B cell (primary cell): ENCODE measurements around the gene WDR36. TPM values are rescaled to one million over a fixed set of nuclear protein-coding genes. Genes with fewer than 3 reads are reported as not detected.

Source experiments
- ATAC-seq: fragments of 200-7000 bp; cut with Tn5 transposase; one replicate; pipeline ENCODE4 v1.10.0; 2021; ENCODE audit warnings: low read depth, mild to moderate bottlenecking, moderate number of reproducible peaks, moderate library complexity
- CTCF ChIA-PET: fragments of 350-600 bp; sonication (Branson Sonifier 250); formaldehyde crosslinking; loops from one replicate; lab custom pipeline; 2021; ENCODE audit warnings: antibody characterized with exemption, inconsistent platforms; lab: Charles Lee
- POLR2A ChIA-PET: fragments of 350-600 bp; sonication (Branson Sonifier 250); formaldehyde crosslinking; loops from one replicate; lab custom pipeline; 2021; ENCODE audit warnings: antibody characterized with exemption; lab: Charles Lee
- DNase-seq: peaks from one replicate; pipeline ENCODE4 v3.0.0; 2013
- H2AFZ ChIP-seq: 2 replicates; pipeline ENCODE4 v1.6.1; 2012; ENCODE audit warnings: mild to moderate bottlenecking, low read depth, low read length; ENCODE audit not compliant: insufficient read depth, poor library complexity, severe bottlenecking
- H3K27ac ChIP-seq, 2 donors: 1 replicate in 1 of 2; 2 replicates in 1 of 2; pipeline ENCODE4 v1.5.1; 2012 to 2013; ENCODE audit warnings: low read length in 2 of 2, mild to moderate bottlenecking in 2 of 2, moderate library complexity in 1 of 2
- H3K27me3 ChIP-seq, 4 experiments: fragments of 200-600 bp in 1 of 4; sonication (generic) in 1 of 4; replicated peaks in 1 of 4; 1 replicate in 2 of 4; 2 replicates in 2 of 4; pipeline versions ENCODE4 v1.6.1 to v1.7.0; 2013 to 2016; ENCODE audit warnings: low read length in 3 of 4, mild to moderate bottlenecking in 2 of 4, mixed read lengths in 1 of 4, moderate library complexity in 1 of 4; ENCODE audit not compliant: insufficient read depth in 4 of 4, control insufficient read depth in 3 of 4; ENCODE audit errors: control extremely low read depth in 1 of 4
- H3K36me3 ChIP-seq, 2 experiments: replicated peaks in 1 of 2; 1 replicate in 1 of 2; 2 replicates in 1 of 2; pipeline versions ENCODE4 v1.6.1 to v1.7.1; 2013; ENCODE audit warnings: low read length in 1 of 2; ENCODE audit not compliant: insufficient read depth in 2 of 2, control insufficient read depth in 1 of 2; ENCODE audit errors: control extremely low read depth in 1 of 2, extremely low read depth in 1 of 2
- H3K4me1 ChIP-seq, 2 donors: fragments of 200-600 bp in 1 of 2; sonication (generic) in 1 of 2; 1 replicate in 1 of 2; 2 replicates in 1 of 2; pipeline versions ENCODE4 v1.5.1 to v1.6.1; 2013 to 2017; ENCODE audit warnings: low read length in 2 of 2; ENCODE audit not compliant: control insufficient read depth in 2 of 2, insufficient read depth in 2 of 2
- H3K4me2 ChIP-seq: replicated peaks from 2 replicates; pipeline ENCODE3; 2012; ENCODE audit warnings: mild to moderate bottlenecking, low read depth, low read length; ENCODE audit not compliant: poor library complexity, severe bottlenecking
- H3K4me3 ChIP-seq, 5 experiments: fragments of 200-600 bp in 1 of 5; sonication (generic) in 1 of 5; 1 replicate in 3 of 5; 2 replicates in 2 of 5; pipeline versions ENCODE4 v1.5.1 to v1.7.0; 2011 to 2016; ENCODE audit warnings: low read length in 4 of 5, mild to moderate bottlenecking in 4 of 5, low read depth in 2 of 5, control low read depth in 1 of 5, moderate library complexity in 1 of 5; ENCODE audit not compliant: insufficient read depth in 1 of 5; ENCODE audit errors: control extremely low read depth in 1 of 5, extremely low read depth in 1 of 5
- H3K79me2 ChIP-seq: fragments of 200-600 bp; sonication (generic); one replicate; pipeline ENCODE4 v1.6.0; 2016; ENCODE audit warnings: low read length; ENCODE audit not compliant: control insufficient read depth, insufficient read depth
- H3K9ac ChIP-seq: fragments of 200-600 bp; sonication (generic); 2 replicates; pipeline ENCODE4 v1.6.1; 2017; ENCODE audit warnings: mild to moderate bottlenecking, low read length, moderate library complexity
- H3K9me3 ChIP-seq, 3 donors: one replicate each; pipeline versions ENCODE4 v1.6.1 to v1.7.1; 2013; ENCODE audit warnings: low read length in 2 of 3; ENCODE audit not compliant: control insufficient read depth in 2 of 3, insufficient read depth in 1 of 3; ENCODE audit errors: control extremely low read depth in 1 of 3
- H4K20me1 ChIP-seq: 2 replicates; pipeline ENCODE4 v1.6.0; 2012; ENCODE audit warnings: mild to moderate bottlenecking, low read length; ENCODE audit not compliant: insufficient read depth, control insufficient read depth, poor library complexity, severe bottlenecking
- H3K27ac Mint-ChIP-seq: one replicate; pipeline ENCODE4 v1.8.0; 2021; ENCODE audit warnings: mixed read lengths
- H3K27me3 Mint-ChIP-seq: one replicate; pipeline ENCODE4 v1.8.0; 2021; ENCODE audit warnings: mixed read lengths
- H3K4me1 Mint-ChIP-seq: one replicate; pipeline ENCODE4 v1.8.0; 2021; ENCODE audit warnings: mixed read lengths
- H3K4me3 Mint-ChIP-seq: one replicate; pipeline ENCODE4 v1.8.0; 2021; ENCODE audit warnings: mixed read lengths
- H3K9me3 Mint-ChIP-seq: one replicate; pipeline ENCODE4 v1.8.0; 2022; ENCODE audit warnings: mixed read lengths; ENCODE audit not compliant: insufficient read depth
- CTCF ChIP-seq: fragments of 200-600 bp; IDR thresholded peaks from one replicate; pipeline ENCODE4 v1.8.0; 2022; ENCODE audit warnings: antibody characterized with exemption, mild to moderate bottlenecking
- EZH2 ChIP-seq: IDR thresholded peaks from 2 replicates; pipeline ENCODE4 v1.6.1; 2012; ENCODE audit warnings: borderline replicate concordance, low read depth, mild to moderate bottlenecking, moderate library complexity, low read length; ENCODE audit not compliant: insufficient read depth, poor library complexity, severe bottlenecking
- WGBS: methylation state at CpG from one replicate; pipeline ENCODE4 v1.1.5; 2013; ENCODE audit warnings: missing lambda C conversion rate; ENCODE audit not compliant: insufficient coverage; 5-methylcytosine and 5-hydroxymethylcytosine counted together
- intact Hi-C: fragments of 100-400 bp; cut with micrococcal nuclease; formaldehyde crosslinking; loops from one replicate; pipeline ENCODE4 v1.10.0; 2022
- polyA plus RNA-seq: library from polyadenylated mRNA; depleted of rRNA; stranded (reverse); fragments of >200 nt; gene quantifications from 2 replicates; pipeline ENCODE4 v1.2.3, GENCODE V29; 2012
- total RNA-seq, 2 donors: library from RNA; stranded (reverse); fragments of 120-200 nt in 1 of 2; gene quantifications; 1 replicate in 1 of 2; 2 replicates in 1 of 2; pipeline versions ENCODE4 v1.2.3 to v1.2.4, GENCODE V29; 2013 to 2022

Gene WDR36
- total and polyA plus RNA-seq, 2 donors (not counting 1 experiment from before 2014, with no cell fraction given): 6.0 to 35.2 TPM

GRCh38 chr5:111163000-111163399 lies 70.9 kb downstream of the WDR36 start:
- no peak overlapping the region for H2AFZ ChIP-seq
- H3K36me3 ChIP-seq: no peaks in the 10 kb centered on the region
- WGBS: no CpG with 5 or more reads among the region's 1 CpG
- no peaks in the 10 kb centered on the region for H3K9me3 ChIP-seq
- H3K4me3 ChIP-seq: no peak overlapping the region
- no peak for ATAC-seq
- CTCF ChIA-PET: interaction anchor here (1.0 kb wide), 1 partner anchor 115 kb away, joined by 4 read pairs; no protein-coding TSS in a partner anchor
- no peaks in the 10 kb centered on the region for H3K27me3 ChIP-seq
- no peak overlapping the region for H3K4me2 ChIP-seq
- Mint-ChIP-seq H3K4me1 (no peaks in the 10 kb centered on the region), H3K4me3 (no peak overlapping the region), H3K9me3 (no peaks in the 10 kb centered on the region), H3K27ac (no peak overlapping the region), H3K27me3 (peaks cover 10% of the 10 kb centered on the region)
- intact Hi-C loops: no loop called here
- H4K20me1 ChIP-seq: no peaks in the 10 kb centered on the region
- TF ChIP-seq EZH2 (no peak), CTCF (no peak)
- POLR2A ChIA-PET: no interaction called here
- no peak overlapping the region for H3K9ac ChIP-seq
- no peaks in the 10 kb centered on the region for H3K79me2 ChIP-seq
- no peaks in the 10 kb centered on the region for H3K4me1 ChIP-seq
- H3K27ac ChIP-seq: no peak overlapping the region
- DNase-seq: no peak

GRCh38 chr5:111165058-111165457 lies 72.9 kb downstream of the WDR36 start:
- H3K4me3 Mint-ChIP-seq: no peak overlapping the region
- Histone ChIP-seq H2AFZ (no peak overlapping the region), H3K79me2 (no peaks in the 10 kb centered on the region), H3K9me3 (no peaks in the 10 kb centered on the region), H3K4me2 (no peak overlapping the region), H3K36me3 (no peaks in the 10 kb centered on the region), H4K20me1 (no peaks in the 10 kb centered on the region), H3K9ac (no peak overlapping the region), H3K27ac (no peak overlapping the region), H3K27me3 (no peaks in the 10 kb centered on the region), H3K4me3 (no peak overlapping the region), H3K4me1 (no peaks in the 10 kb centered on the region)
- POLR2A ChIA-PET: no interaction called here
- no peak for TF ChIP-seq CTCF
- TF ChIP-seq EZH2: no peak
- no peak for DNase-seq
- no peak for ATAC-seq
- no peak overlapping the region for H3K27ac Mint-ChIP-seq
- intact Hi-C loops: no loop called here
- H3K4me1 Mint-ChIP-seq: no peaks in the 10 kb centered on the region
- CTCF ChIA-PET: no interaction called here
- 75% methylated on average over 2 of the region's 2 CpGs for WGBS
- H3K9me3 Mint-ChIP-seq: no peaks in the 10 kb centered on the region
- H3K27me3 Mint-ChIP-seq: no peaks in the 10 kb centered on the region
